NK-92 (cell line): Measurements from ENCODE around the gene UBASH3A.

ENCODE experiments used
- DNase-seq: peaks from one replicate; lab custom pipeline; 2025; ENCODE audit not compliant: unreplicated experiment; lab: John Stamatoyannopoulos, UW

The UBASH3A gene

GRCh38 chr21:42446531-42446930 is 42.8 kb downstream of the UBASH3A start:
- DNase-seq: no peak

GRCh38 chr21:42447182-42447581 is 43.5 kb downstream of the UBASH3A start:
- no peak for DNase-seq

- no peak for DNase-seq
Observed at GRCh38 chr21:42447732-42448131, 44.0 kb downstream of the UBASH3A start.

- DNase-seq: no peak
Observed at GRCh38 chr21:42448686-42449085, 45.0 kb downstream of the UBASH3A start.

- no peak for DNase-seq
Observed at GRCh38 chr21:42451941-42452340, 48.2 kb downstream of the UBASH3A start.

- no peak for DNase-seq
Observed at GRCh38 chr21:42452401-42453223, 48.9 kb downstream of the UBASH3A start.

- no peak for DNase-seq
Observed at GRCh38 chr21:42453224-42453985, 49.7 kb downstream of the UBASH3A start.

- no peak for DNase-seq
Observed at GRCh38 chr21:42453986-42454570, 50.4 kb downstream of the UBASH3A start.

- DNase-seq: no peak
Observed at GRCh38 chr21:42454786-42455185, 51.1 kb downstream of the UBASH3A start.

GRCh38 chr21:42455196-42455595 is 51.5 kb downstream of the UBASH3A start:
- no peak for DNase-seq

GRCh38 chr21:42455754-42456440 is 52.2 kb downstream of the UBASH3A start:
- no peak for DNase-seq

- no peak for DNase-seq
Observed at GRCh38 chr21:42456457-42456856, 52.8 kb downstream of the UBASH3A start.

- no peak for DNase-seq
Observed at GRCh38 chr21:42459082-42459460, 55.4 kb downstream of the UBASH3A start.

GRCh38 chr21:42459546-42460215 is 56.0 kb downstream of the UBASH3A start:
- no peak for DNase-seq

GRCh38 chr21:42460391-42461184 is 56.9 kb downstream of the UBASH3A start:
- DNase-seq: no peak

- no peak for DNase-seq
Observed at GRCh38 chr21:42461185-42461520, 57.5 kb downstream of the UBASH3A start.

- DNase-seq: no peak
Observed at GRCh38 chr21:42461881-42462877, 58.5 kb downstream of the UBASH3A start.

GRCh38 chr21:42463861-42464515 is 60.3 kb downstream of the UBASH3A start:
- DNase-seq: no peak
